ENCODE results near the gene SLC35E1. TPM values are rescaled to one million over a fixed set of nuclear protein-coding genes. Genes with fewer than 3 reads are reported as not detected.

The SLC35E1 gene
- total RNA-seq, 1 experiment from 2014 or later: 35.8 TPM

- Histone ChIP-seq H4K8ac (replicated peaks; ENCODE audit: insufficient read length, low read depth, low read length) (no peak overlapping the region), H3K14ac (ENCODE audit: insufficient read depth, low read length) (peak overlapping the region; percentile 12; the same call in 1 of the 2 replicates), H2BK120ac (ENCODE audit: low read depth, low read length, poor library complexity, severe bottlenecking) (no peak overlapping the region), H4K20me1 (ENCODE audit: control insufficient read depth, insufficient read depth, insufficient read length) (peaks cover 4% of the 10 kb centered on the region), H3K18ac (ENCODE audit: insufficient read length, low read depth, low read length) (no peak overlapping the region), H3K79me2 (ENCODE audit: insufficient read depth, low read length) (peaks cover 32% of the 10 kb centered on the region; the same call in 1 of the 2 replicates), H3K23me2 (ENCODE audit: insufficient read length, low read depth, low read length, poor library complexity, severe bottlenecking) (no peaks in the 10 kb centered on the region), H3K56ac (ENCODE audit: insufficient read length, low read depth, low read length) (no peak overlapping the region), H4K5ac (ENCODE audit: insufficient read length, low read depth, low read length) (no peak overlapping the region), H3K9ac (ENCODE audit: extremely low read depth, insufficient read length, low read length) (no peak overlapping the region), H2AK5ac (ENCODE audit: insufficient read length, low read length) (no peak overlapping the region), H3K4ac (ENCODE audit: low read depth, low read length) (no peak overlapping the region), H3K9me3 (ENCODE audit: control insufficient read depth, low read depth, low read length) (no peaks in the 10 kb centered on the region), H3K4me1 (ENCODE audit: insufficient read depth, low read length) (peaks cover 7% of the 10 kb centered on the region; the same call in 1 of the 2 replicates), H3K79me1 (ENCODE audit: insufficient read depth, low read depth, low read length, poor library complexity, severe bottlenecking) (peaks cover 12% of the 10 kb centered on the region), H2BK20ac (ENCODE audit: low read depth, low read length, poor library complexity, severe bottlenecking) (no peak overlapping the region), H3K27me3 (ENCODE audit: insufficient read depth, low read length) (no peaks in the 10 kb centered on the region), H2AFZ (ENCODE audit: low read length) (no peak overlapping the region), H3K4me2 (ENCODE audit: insufficient read depth, insufficient read length, low read length) (no peak overlapping the region), H3K23ac (ENCODE audit: insufficient read length, low read depth, low read length) (no peak overlapping the region), H4K91ac (ENCODE audit: insufficient read length, low read depth, low read length) (no peak overlapping the region), H3T11ph (ENCODE audit: low read length) (no peak overlapping the region), H2BK12ac (ENCODE audit: insufficient read length, low read depth, low read length) (no peak overlapping the region), H2BK5ac (ENCODE audit: insufficient read length, low read length) (no peak overlapping the region), H2BK15ac (ENCODE audit: low read depth, low read length) (no peak overlapping the region), H3K27ac (ENCODE audit: insufficient read length, low read depth, low read length) (no peak overlapping the region)
- Mint-ChIP-seq H3K27ac (peak overlapping the region in 2 of 3 experiments; percentile 49 to 72; a peak in 3 of 7 replicates), H3K36me3 (ENCODE audit: insufficient read depth in 1 of 3, low read depth in 3 of 3) (peaks cover 0 to 4% (median 0%) of the 10 kb centered on the region in 3 experiments; a peak in 2 of 7 replicates), H3K27me3 (ENCODE audit: low read depth) (no peaks in the 10 kb centered on the region), H3K4me1 (peaks cover 21 to 30% of the 10 kb centered on the region in 2 experiments), H3K4me3 (no peak overlapping the region), H3K9me3 (no peaks in the 10 kb centered on the region)
- no CpG with 5 or more reads among the region's 10 CpGs for WGBS (ENCODE audit: extremely low coverage, insufficient read length, low lambda C conversion rate)
- no peak for TF ChIP-seq CTCF (conservative IDR thresholded peaks at IDR 0.05)
- DNase-seq: no peak
These were observed 21.9 kb upstream of the SLC35E1 start for GRCh38 chr19:16594131-16594586.
